ENCODE measurements around the gene STIM1. TPM values are rescaled to one million over a fixed set of nuclear protein-coding genes. Genes with fewer than 3 reads are reported as not detected.

STIM1 gene
- total RNA-seq, 4 donors from 2014 or later = 42.4 to 114 (median 72.8) TPM

- peaks cover 16 to 61% (median 30%) of the 10 kb centered on the region in 3 donors for H3K4me1 ChIP-seq
- TF ChIP-seq POLR2A (IDR thresholded peaks at IDR 0.05) (no peak), CTCF (IDR thresholded peaks at IDR 0.05) (no peak), POLR2AphosphoS5 (IDR thresholded peaks at IDR 0.05) (no peak), EP300 (IDR thresholded peaks at IDR 0.05) (no peak)
- no peaks in the 10 kb centered on the region for H3K36me3 ChIP-seq
- no peak overlapping the region for H3K4me3 ChIP-seq
- no peak for ATAC-seq
- no peaks in the 10 kb centered on the region for H3K27me3 ChIP-seq
- no peaks in the 10 kb centered on the region for H3K9me3 ChIP-seq
- 91 to 100% methylated on average over 1 of the region's 1 CpG for WGBS, 2 donors (ENCODE audit: low coverage in 1 of 2)
- no peak overlapping the region for H3K27ac ChIP-seq
Measured at GRCh38 chr11:3903207-3903896, 47.9 kb downstream of the STIM1 start.

- no peak overlapping the region for H3K4me3 ChIP-seq
- WGBS, 2 donors (ENCODE audit: low coverage in 1 of 2) = 75 to 84% methylated on average over 5 of the region's 5 CpGs
- H3K4me1 ChIP-seq = peaks cover 16 to 69% (median 30%) of the 10 kb centered on the region in 3 donors
- TF ChIP-seq CTCF (IDR thresholded peaks at IDR 0.05) (no peak), POLR2AphosphoS5 (IDR thresholded peaks at IDR 0.05) (no peak), POLR2A (IDR thresholded peaks at IDR 0.05) (no peak), EP300 (IDR thresholded peaks at IDR 0.05) (no peak)
- H3K27ac ChIP-seq = peak overlapping the region in 1 of 4 donors; percentile 29
- no peak for ATAC-seq
- no peaks in the 10 kb centered on the region for H3K27me3 ChIP-seq
- no peaks in the 10 kb centered on the region for H3K9me3 ChIP-seq
- no peaks in the 10 kb centered on the region for H3K36me3 ChIP-seq
Measured at GRCh38 chr11:3904228-3904627, 48.8 kb downstream of the STIM1 start.

GRCh38 chr11:3905080-3905953 lies 49.9 kb downstream of the STIM1 start:
- no peaks in the 10 kb centered on the region for H3K9me3 ChIP-seq
- H3K4me1 ChIP-seq = peaks cover 16 to 70% (median 30%) of the 10 kb centered on the region in 3 donors
- peak overlapping the region in 3 of 4 donors; percentile 23 to 56 (median 44) for H3K27ac ChIP-seq
- H3K36me3 ChIP-seq = no peaks in the 10 kb centered on the region
- H3K27me3 ChIP-seq = no peaks in the 10 kb centered on the region
- TF ChIP-seq POLR2AphosphoS5 (IDR thresholded peaks at IDR 0.05) = peak; percentile 58
- no peak for TF ChIP-seq EP300 (IDR thresholded peaks at IDR 0.05)
- TF ChIP-seq CTCF (IDR thresholded peaks at IDR 0.05) = no peak
- H3K4me3 ChIP-seq = no peak overlapping the region
- ATAC-seq = peak; percentile 84
- 51 to 61% methylated on average over 3 of the region's 3 CpGs for WGBS, 2 donors (ENCODE audit: low coverage in 1 of 2)

- H3K4me1 ChIP-seq = peaks cover 16 to 70% (median 30%) of the 10 kb centered on the region in 3 donors
- WGBS, 2 donors (ENCODE audit: low coverage in 1 of 2) = 80 to 97% methylated on average over 1 to 2 of the region's 2 CpGs
Measured at GRCh38 chr11:3906166-3906565, 50.7 kb downstream of the STIM1 start.

More at GRCh38 chr11:3906166-3906565, 50.7 kb downstream of the STIM1 start:
- H3K9me3 ChIP-seq = no peaks in the 10 kb centered on the region
- no peak for ATAC-seq
- H3K36me3 ChIP-seq = no peaks in the 10 kb centered on the region
- no peak for TF ChIP-seq EP300 (IDR thresholded peaks at IDR 0.05)
- TF ChIP-seq POLR2A (IDR thresholded peaks at IDR 0.05) = no peak
- no peak for TF ChIP-seq CTCF (IDR thresholded peaks at IDR 0.05)
- no peak for TF ChIP-seq POLR2AphosphoS5 (IDR thresholded peaks at IDR 0.05)
- H3K27ac ChIP-seq = no peak overlapping the region
- H3K27me3 ChIP-seq = no peaks in the 10 kb centered on the region
- H3K4me3 ChIP-seq = no peak overlapping the region

Measured in gastroesophageal sphincter (tissue), 4 donors.